LNCaP clone FGC (cell line): Measurements from ENCODE around the gene CHPF.

Experiments used
- DNase-seq: peaks from one replicate; pipeline ENCODE4 v3.0.0-alpha.2; 2011; ENCODE audit warnings: low read depth
- H3K4me3 ChIP-seq: 2 replicates; pipeline ENCODE4 v1.5.1; 2011; ENCODE audit warnings: mild to moderate bottlenecking, low read depth, low read length, control low read depth
- TF ChIP-seq, protein P1 (sequence below): IDR thresholded peaks from 2 replicates; pipeline ENCODE4 v1.5.1; 2012; ENCODE audit warnings: mild to moderate bottlenecking; ENCODE audit not compliant: control insufficient read depth, insufficient read depth; ENCODE audit errors: extremely low read depth

Gene CHPF

DNA sequence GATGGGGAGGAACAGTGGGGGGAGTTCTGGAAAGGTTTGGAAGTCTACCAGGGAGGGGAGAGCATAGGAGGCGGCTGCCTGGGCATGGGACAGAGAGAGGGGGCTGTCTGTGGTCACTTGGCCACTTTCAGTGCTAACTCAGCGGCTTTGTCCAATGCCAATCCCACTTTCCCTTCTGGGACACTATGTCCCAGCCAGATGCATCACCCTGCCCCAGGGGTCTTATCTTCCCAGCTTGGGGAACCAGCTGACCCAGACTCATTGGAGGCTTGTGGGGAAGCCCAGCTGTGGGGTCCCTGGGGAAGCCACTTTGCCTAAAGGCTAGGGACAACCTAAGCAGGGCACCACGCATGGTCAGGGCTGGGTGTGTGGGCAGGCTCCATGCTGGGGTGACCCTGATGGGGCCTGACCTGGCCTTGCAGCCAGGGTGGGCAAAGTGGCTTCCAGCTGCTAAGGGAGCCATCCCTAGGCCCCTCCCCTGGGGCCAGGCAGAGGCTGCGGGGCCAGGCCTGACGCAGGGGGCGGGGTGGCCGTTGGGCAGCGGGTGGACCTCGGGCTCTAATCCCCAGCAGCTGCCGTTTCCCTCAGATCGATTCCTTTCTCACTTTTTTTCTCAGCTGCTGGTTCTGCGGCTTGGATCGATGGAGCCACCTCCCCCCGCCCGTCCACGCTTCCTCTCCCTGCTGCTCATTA is 30.9 kb downstream of the CHPF start:
- no peak for DNase-seq
- H3K4me3 ChIP-seq: no peak overlapping the region
- TF ChIP-seq, protein P1, sequence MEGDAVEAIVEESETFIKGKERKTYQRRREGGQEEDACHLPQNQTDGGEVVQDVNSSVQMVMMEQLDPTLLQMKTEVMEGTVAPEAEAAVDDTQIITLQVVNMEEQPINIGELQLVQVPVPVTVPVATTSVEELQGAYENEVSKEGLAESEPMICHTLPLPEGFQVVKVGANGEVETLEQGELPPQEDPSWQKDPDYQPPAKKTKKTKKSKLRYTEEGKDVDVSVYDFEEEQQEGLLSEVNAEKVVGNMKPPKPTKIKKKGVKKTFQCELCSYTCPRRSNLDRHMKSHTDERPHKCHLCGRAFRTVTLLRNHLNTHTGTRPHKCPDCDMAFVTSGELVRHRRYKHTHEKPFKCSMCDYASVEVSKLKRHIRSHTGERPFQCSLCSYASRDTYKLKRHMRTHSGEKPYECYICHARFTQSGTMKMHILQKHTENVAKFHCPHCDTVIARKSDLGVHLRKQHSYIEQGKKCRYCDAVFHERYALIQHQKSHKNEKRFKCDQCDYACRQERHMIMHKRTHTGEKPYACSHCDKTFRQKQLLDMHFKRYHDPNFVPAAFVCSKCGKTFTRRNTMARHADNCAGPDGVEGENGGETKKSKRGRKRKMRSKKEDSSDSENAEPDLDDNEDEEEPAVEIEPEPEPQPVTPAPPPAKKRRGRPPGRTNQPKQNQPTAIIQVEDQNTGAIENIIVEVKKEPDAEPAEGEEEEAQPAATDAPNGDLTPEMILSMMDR: no peak

DNA sequence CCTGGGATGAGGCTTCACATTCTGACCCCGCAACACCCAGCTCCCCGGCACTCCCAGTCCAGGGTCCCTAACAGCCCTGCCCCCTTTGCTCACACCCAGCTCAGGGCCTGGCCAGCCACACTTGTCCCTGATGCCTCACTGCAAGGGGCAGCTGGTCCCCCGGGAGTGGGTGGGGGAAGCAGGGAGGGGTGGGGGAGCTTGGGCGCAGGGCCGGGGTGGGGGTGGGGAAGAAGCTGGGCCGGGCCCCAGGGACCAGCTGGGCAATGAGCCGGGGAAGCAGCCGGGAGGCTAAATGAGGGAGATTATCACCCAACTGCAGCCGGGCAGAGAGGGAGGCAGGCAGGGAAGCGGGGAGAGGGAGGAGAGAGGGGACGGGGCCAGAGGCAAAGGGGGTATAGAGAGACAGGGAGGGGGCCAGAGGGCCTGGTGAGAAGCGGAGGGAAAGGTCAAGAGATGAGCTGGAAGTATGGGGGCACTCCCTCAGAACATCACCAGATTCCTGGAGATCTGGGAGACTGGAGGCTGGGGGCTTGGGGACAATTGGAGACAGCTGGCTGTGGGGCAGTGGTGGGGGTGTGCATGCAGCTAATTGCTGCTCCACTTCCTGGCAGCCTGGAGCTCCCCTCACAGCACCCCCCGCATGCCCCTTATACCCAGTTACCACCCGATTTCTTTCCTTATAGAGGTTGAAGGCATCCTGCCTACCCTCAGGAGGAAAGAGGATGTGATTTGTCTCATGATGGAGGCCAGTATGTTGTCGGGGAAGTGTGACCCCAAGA is 31.9 kb downstream of the CHPF start:
- no peak for DNase-seq
- H3K4me3 ChIP-seq: no peak overlapping the region
- TF ChIP-seq, protein P1: no peak

DNA sequence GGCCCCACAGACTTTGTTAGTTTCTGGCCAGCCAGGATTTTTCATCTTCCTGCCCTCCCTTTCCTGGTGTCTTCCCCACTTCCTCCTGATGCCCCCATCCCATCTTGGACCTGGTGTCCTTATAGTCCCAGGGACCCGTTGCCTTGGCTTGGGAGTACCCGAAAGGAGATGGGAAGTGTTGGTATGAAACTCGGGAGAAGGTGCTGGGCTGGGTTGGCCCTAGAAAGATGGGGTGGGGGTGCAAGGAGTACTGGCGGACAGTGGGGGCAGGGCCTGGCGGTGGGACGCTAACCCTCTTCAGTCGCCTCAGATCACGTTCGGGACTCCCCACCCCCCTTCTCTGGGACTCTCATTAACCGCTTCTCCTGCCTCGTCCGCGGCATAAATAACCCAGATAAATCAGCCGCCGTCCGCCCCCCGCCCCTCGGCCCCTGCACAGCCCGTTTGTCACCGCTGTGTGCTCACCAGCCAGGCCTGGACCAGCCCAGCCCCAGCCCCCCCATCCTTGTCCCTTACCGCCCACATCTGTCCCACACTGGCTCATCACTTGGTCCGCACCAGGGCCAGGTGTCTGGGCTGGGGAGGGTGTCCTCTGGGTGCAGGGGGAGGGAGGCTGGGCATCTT is 33.0 kb downstream of the CHPF start:
- DNase-seq: no peak
- no peak overlapping the region for H3K4me3 ChIP-seq
- TF ChIP-seq, protein P1: no peak

DNA sequence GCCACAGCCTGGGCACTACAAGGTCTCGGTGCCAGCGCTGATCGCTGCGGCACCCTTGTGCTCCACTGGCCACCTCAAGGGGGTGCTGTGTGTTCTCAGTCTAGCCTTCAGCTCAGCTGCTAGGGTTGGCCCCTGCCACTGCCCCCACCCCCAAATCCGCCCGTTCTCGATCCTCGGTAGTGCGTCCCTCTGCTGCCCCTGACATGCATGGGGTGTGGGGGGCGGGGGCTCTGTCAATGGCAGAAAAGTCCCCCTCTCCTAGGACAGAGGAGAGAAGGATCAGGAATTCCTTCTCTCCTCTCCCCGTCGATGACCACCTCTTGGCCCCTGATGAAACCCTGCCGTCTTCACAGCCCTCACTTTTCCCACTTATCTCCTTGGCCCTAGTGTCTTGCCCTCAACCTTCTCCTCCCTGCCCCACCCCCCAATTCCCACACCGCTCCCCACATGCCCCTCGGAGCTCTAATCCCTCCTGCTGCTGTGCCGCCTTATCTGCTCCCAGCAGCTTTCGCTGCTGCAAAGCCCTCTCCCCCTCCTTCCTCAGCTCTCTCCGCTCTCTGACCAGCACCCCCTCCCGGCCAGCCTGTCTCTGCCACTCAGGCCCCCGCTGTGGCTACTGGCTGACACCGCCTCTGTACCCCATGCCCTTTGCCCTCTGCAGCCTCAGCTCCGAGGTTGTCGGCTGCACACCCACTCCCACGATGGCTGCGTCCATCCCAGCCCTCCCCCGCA is 33.7 kb downstream of the CHPF start:
- TF ChIP-seq, protein P1: peak; percentile 78
- no peak overlapping the region for H3K4me3 ChIP-seq
- no peak for DNase-seq

DNA sequence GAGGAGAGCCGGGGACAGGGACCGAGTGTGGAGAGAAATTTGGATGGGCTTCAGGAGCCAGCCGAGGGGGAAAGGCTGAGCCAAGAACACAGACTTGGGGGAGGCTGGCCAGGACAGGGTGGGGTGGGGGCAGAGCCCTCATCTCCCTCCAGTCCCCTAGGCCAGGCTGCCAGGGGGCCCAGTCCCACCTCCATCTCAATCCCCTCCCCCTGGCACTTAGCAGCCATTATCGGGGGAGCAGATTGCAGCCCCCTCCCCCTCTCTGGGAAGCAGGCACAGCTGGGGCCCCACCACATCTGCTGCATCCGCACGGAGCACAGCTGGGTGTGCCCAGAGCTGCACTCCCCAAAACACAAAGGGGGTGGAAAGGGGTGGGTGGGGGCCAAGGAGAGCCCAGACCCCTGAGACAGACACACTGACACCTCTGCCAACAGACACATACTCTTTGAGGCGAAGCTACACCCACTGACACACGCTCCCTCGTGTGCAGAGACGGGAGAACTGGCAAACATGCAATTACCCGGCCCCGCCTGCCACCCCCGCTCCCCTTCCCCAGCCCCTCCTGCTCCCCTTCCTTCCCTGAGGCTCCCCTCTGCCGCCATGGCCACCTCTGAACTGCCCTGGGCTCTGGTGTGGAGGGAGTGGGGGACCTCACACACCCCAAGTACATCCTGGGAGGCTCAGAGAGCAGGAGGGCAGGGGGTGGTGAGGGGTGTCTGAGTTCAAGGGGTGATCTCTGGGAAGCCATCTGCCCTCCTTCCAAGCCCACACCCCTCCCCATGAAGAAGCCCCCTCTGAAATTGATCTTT is 34.4 kb downstream of the CHPF start:
- no peak for DNase-seq
- TF ChIP-seq, protein P1: no peak
- H3K4me3 ChIP-seq: no peak overlapping the region

DNA sequence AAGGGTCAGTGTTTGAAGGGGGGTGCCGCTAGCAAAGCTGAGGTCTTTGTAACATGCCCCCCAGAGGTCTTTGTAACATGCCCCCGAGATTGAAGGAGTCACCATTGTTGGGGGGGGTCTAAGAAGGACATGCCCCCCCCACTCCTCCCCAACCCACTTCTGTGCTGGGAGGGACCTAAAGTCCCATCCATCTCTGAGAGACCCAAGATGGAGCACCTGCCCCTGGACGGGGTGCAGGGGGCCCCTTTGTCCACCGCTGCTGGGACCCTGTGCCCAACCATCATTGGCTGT is 35.2 kb downstream of the CHPF start:
- TF ChIP-seq, protein P1: no peak
- H3K4me3 ChIP-seq: no peak overlapping the region
- no peak for DNase-seq
